ENCODE data around the gene TRIM58. TPM values are rescaled to one million over a fixed set of nuclear protein-coding genes. Genes with fewer than 3 reads are reported as not detected.
A peak's percentile ranks its signal among the peaks of the same experiment; 100 is the strongest.

TRIM58 gene
- total and polyA plus RNA-seq, 9 of the 15 experiments (the other 6 are each of a cell fraction or from before 2014, with no cell fraction given), result 3.8 to 19.1 (median 7.2) TPM

DNA sequence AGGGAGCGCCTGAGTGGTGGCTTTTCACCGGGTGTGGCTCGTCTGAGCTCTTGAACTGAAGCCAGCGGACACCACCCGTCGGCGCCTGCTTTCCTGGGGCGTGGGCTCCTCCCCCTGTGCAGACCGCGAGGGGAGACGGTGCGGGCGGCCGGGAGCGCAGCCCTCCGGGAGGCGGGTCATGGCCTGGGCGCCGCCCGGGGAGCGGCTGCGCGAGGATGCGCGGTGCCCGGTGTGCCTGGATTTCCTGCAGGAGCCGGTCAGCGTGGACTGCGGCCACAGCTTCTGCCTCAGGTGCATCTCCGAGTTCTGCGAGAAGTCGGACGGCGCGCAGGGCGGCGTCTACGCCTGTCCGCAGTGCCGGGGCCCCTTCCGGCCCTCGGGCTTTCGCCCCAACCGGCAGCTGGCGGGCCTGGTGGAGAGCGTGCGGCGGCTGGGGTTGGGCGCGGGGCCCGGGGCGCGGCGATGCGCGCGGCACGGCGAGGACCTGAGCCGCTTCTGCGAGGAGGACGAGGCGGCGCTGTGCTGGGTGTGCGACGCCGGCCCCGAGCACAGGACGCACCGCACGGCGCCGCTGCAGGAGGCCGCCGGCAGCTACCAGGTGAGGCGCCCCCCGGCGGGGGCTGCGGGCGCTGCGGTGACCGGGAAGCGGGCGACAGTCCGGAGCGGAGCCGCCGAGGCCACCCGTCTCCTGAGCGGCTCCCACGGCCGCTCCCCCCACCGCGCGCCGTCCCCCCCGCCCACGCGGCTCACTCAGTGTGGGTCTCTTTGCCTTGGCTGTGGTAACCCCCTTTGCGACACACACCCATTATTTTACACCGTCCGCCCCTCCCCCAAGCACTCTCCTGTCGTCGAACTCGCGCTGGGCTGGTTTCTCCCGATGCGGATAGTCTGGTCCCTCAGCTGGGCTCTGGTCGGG, at the start of gene TRIM58 (continued):
- peak; percentile 83 to 97 for TF ChIP-seq UBTF (IDR thresholded peaks at IDR 0.05; ENCODE audit: borderline replicate concordance in 1 of 2, low read depth in 2 of 2, low read length in 2 of 2)
- TF ChIP-seq PRPF4 (IDR thresholded peaks at IDR 0.05; ENCODE audit: insufficient read depth, low read depth, low read length, poor library complexity, severe bottlenecking), result peak; percentile 15
- TF ChIP-seq, protein P1, sequence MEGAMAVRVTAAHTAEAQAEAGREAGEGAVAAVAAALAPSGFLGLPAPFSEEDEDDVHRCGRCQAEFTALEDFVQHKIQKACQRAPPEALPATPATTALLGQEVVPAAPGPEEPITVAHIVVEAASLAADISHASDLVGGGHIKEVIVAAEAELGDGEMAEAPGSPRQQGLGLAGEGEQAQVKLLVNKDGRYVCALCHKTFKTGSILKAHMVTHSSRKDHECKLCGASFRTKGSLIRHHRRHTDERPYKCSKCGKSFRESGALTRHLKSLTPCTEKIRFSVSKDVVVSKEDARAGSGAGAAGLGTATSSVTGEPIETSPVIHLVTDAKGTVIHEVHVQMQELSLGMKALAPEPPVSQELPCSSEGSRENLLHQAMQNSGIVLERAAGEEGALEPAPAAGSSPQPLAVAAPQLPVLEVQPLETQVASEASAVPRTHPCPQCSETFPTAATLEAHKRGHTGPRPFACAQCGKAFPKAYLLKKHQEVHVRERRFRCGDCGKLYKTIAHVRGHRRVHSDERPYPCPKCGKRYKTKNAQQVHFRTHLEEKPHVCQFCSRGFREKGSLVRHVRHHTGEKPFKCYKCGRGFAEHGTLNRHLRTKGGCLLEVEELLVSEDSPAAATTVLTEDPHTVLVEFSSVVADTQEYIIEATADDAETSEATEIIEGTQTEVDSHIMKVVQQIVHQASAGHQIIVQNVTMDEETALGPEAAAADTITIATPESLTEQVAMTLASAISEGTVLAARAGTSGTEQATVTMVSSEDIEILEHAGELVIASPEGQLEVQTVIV (CRISPR knock-in tag; IDR thresholded peaks at IDR 0.05; ENCODE audit: borderline replicate concordance), result peak; percentile 47; the same call in 1 of the 2 replicates
- TF ChIP-seq, protein P2, sequence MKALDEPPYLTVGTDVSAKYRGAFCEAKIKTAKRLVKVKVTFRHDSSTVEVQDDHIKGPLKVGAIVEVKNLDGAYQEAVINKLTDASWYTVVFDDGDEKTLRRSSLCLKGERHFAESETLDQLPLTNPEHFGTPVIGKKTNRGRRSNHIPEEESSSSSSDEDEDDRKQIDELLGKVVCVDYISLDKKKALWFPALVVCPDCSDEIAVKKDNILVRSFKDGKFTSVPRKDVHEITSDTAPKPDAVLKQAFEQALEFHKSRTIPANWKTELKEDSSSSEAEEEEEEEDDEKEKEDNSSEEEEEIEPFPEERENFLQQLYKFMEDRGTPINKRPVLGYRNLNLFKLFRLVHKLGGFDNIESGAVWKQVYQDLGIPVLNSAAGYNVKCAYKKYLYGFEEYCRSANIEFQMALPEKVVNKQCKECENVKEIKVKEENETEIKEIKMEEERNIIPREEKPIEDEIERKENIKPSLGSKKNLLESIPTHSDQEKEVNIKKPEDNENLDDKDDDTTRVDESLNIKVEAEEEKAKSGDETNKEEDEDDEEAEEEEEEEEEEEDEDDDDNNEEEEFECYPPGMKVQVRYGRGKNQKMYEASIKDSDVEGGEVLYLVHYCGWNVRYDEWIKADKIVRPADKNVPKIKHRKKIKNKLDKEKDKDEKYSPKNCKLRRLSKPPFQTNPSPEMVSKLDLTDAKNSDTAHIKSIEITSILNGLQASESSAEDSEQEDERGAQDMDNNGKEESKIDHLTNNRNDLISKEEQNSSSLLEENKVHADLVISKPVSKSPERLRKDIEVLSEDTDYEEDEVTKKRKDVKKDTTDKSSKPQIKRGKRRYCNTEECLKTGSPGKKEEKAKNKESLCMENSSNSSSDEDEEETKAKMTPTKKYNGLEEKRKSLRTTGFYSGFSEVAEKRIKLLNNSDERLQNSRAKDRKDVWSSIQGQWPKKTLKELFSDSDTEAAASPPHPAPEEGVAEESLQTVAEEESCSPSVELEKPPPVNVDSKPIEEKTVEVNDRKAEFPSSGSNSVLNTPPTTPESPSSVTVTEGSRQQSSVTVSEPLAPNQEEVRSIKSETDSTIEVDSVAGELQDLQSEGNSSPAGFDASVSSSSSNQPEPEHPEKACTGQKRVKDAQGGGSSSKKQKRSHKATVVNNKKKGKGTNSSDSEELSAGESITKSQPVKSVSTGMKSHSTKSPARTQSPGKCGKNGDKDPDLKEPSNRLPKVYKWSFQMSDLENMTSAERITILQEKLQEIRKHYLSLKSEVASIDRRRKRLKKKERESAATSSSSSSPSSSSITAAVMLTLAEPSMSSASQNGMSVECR (CRISPR knock-in tag; IDR thresholded peaks at IDR 0.05), result peak; percentile 66; the same call in 1 of the 2 replicates
- 0 out of 2 replicates have a peak, but pooled peaks have one; percentile 16 for TF ChIP-seq NR2C2 (CRISPR knock-in tag; IDR thresholded peaks at IDR 0.05)
- peak; percentile 75 for TF ChIP-seq NR2C2 (tag; IDR thresholded peaks at IDR 0.05)
- peak; percentile 23; the same call in 1 of the 2 replicates for TF ChIP-seq ZNF12 (CRISPR knock-in tag; IDR thresholded peaks at IDR 0.05)
- TF ChIP-seq SOX6 (IDR thresholded peaks at IDR 0.05), result 0 out of 2 replicates have a peak, but pooled peaks have one; percentile 9
- peak; percentile 56; the same call in 1 of the 2 replicates for TF ChIP-seq ESRRA (IDR thresholded peaks at IDR 0.05; ENCODE audit: borderline replicate concordance, low read depth)
- peak; percentile 81 for TF ChIP-seq GATAD2B (IDR thresholded peaks at IDR 0.05; ENCODE audit: borderline replicate concordance)
